Heart left ventricle (tissue), 16 donors: Measurements from ENCODE around the gene SOX8. TPM values are rescaled to one million over a fixed set of nuclear protein-coding genes. Genes with fewer than 3 reads are reported as not detected.
A peak's percentile ranks its signal among the peaks of the same experiment; 100 is the strongest.

Experiments used
- ATAC-seq, 4 donors: fragments of 200-7000 bp; cut with Tn5 transposase; one replicate each; pipeline ENCODE4 v1.9.1; 2020 to 2022; ENCODE audit warnings: moderate library complexity in 4 of 4, mild to moderate bottlenecking in 3 of 4, moderate number of reproducible peaks in 1 of 4
- DNase-seq, 5 donors: peaks; one replicate each; pipeline ENCODE4 v3.0.0-alpha.2; 2020
- H3K27ac ChIP-seq, 12 donors: fragments of 200-600 bp; sonication (generic) in 4 of 12; one replicate each; pipeline versions ENCODE4 v1.5.0 to v1.8.0; 2016 to 2022; ENCODE audit warnings: mild to moderate bottlenecking in 2 of 12
- H3K27me3 ChIP-seq, 9 donors: fragments of 200-600 bp; sonication (generic) in 2 of 9; one replicate each; pipeline versions ENCODE4 v1.5.1 to v1.8.0; 2016 to 2022; ENCODE audit warnings: mild to moderate bottlenecking in 3 of 9
- H3K36me3 ChIP-seq, 9 donors: fragments of 200-600 bp; sonication (generic) in 2 of 9; one replicate each; pipeline versions ENCODE4 v1.5.0 to v1.8.0; 2018 to 2022; ENCODE audit warnings: mild to moderate bottlenecking in 2 of 9
- H3K4me1 ChIP-seq, 12 donors: fragments of 200-600 bp; sonication (generic) in 4 of 12; one replicate each; pipeline versions ENCODE4 v1.5.0 to v1.8.0; 2016 to 2022; ENCODE audit warnings: mild to moderate bottlenecking in 3 of 12
- H3K4me3 ChIP-seq, 12 donors: fragments of 200-600 bp; sonication (generic) in 4 of 12; one replicate each; pipeline versions ENCODE4 v1.5.0 to v1.8.0; 2017 to 2022; ENCODE audit warnings: mild to moderate bottlenecking in 9 of 12, moderate library complexity in 4 of 12
- H3K9me3 ChIP-seq, 12 donors: fragments of 200-600 bp; sonication (generic) in 4 of 12; one replicate each; pipeline versions ENCODE4 v1.5.0 to v1.8.0; 2016 to 2022; ENCODE audit warnings: mild to moderate bottlenecking in 1 of 12
- CTCF ChIP-seq, 12 donors: fragments of 200-600 bp; sonication (generic) in 4 of 12; IDR thresholded peaks; one replicate each; pipeline versions ENCODE4 v1.5.0 to v1.8.0; 2018 to 2022; ENCODE audit warnings: antibody characterized with exemption in 12 of 12, mild to moderate bottlenecking in 5 of 12
- POLR2A ChIP-seq, 2 donors: fragments of 450-650 bp; IDR thresholded peaks; one replicate each; pipeline ENCODE4 v1.6.1; 2017; ENCODE audit warnings: antibody characterized with exemption in 2 of 2, mild to moderate bottlenecking in 2 of 2, moderate library complexity in 2 of 2
- WGBS, 4 donors: extraction: QIAGEN DNeasy Blood & Tissue Kit in 2 of 4; methylation state at CpG; one replicate each; pipeline versions ENCODE4 v1.1.5 to v1.1.7; 2013 to 2018; 5-methylcytosine and 5-hydroxymethylcytosine counted together
- intact Hi-C, 10 donors: fragments of 100-400 bp; cut with DNase I; formaldehyde crosslinking; loops; one replicate each; pipeline versions ENCODE4 v1.11.1 to v1.14.2; 2022
- polyA plus RNA-seq, 2 donors: library from polyadenylated mRNA; stranded (reverse); fragments of 200-250 nt; gene quantifications; one replicate each; pipeline ENCODE4 v1.2.3, GENCODE V29; 2013
- total RNA-seq, 9 donors: library from RNA; depleted of rRNA in 2 of 9; stranded (reverse); fragments of >200 nt in 2 of 9; fragmentation: NEBNext Ultra II Directional in 3 of 9; extraction: Animal tissue kit (Norgen Biotek cat#: 25700) in 3 of 9; gene quantifications; one replicate each; pipeline versions ENCODE4 v1.1.0 to v1.2.4, GENCODE V29; 2016 to 2023
- donor health status: ischemic (EF 13 %, LVEDD 7.1; RV severe dilation, severe dysfunction).
- donor health status: healthy with polysubstance abuse.
- donor health status: DM: no; HTN: yes; CAD: no.
- donor health status: DM: no; HTN: no; CAD: no.
- donor health status: ischemic (EF 25% LVEDD 6.9; RV normal size, moderate dysfunction).
- donor health status: ischemic (EF 25% LVEDD 5.7; RV mildly dilated, moderate dysfunction).
- donor health status: healthy.
- donor health status: DM: yes; HTN: yes; CAD: no.
- donor health status: ischemic (EF 35%, LVEDD 5.7; RV mildly dilated, moderate dysfunction).
- donor health status: nonischemic (EF 11% LVEDD 7.7; RV severe dilation, severe dysfunction).
- donor health status: DM: yes; HTN: yes; CAD: no.
- donor health status: PGD.
- donor health status: ischemic (EF 29% LVEDD 5.4; RV normal size, mild dysfunction).
- donor health status: nonischemic (EF 23%, LVEDD 6.1; RV moderate dilation, normal function).

The SOX8 gene
- total and polyA plus RNA-seq, 11 donors, result 0.44 to 1.3 (median 0.77) TPM

- Histone ChIP-seq H3K4me3 (no peak overlapping the region), H3K4me1 (peaks cover 0 to 28% (median 8%) of the 10 kb centered on the region in 12 donors), H3K36me3 (no peaks in the 10 kb centered on the region), H3K27me3 (peaks cover 0 to 26% (median 10%) of the 10 kb centered on the region in 9 donors), H3K27ac (peak overlapping the region in 1 of 12 donors; percentile 52), H3K9me3 (no peaks in the 10 kb centered on the region)
- no peak for TF ChIP-seq CTCF (IDR thresholded peaks at IDR 0.05)
- TF ChIP-seq POLR2A (IDR thresholded peaks at IDR 0.05), result no peak
- WGBS, 4 donors, result 76 to 87% (median 83%) methylated on average over 21 to 24 of the region's 24 CpGs
- DNase-seq (peak in 1 of 5 donors; percentile 62), ATAC-seq (no peak)
- intact Hi-C loops, result no loop called here
Measured at GRCh38 chr16:976389-976931, 5.1 kb upstream of the SOX8 start.

- Histone ChIP-seq H3K4me1 (peaks cover 0 to 33% (median 9%) of the 10 kb centered on the region in 12 donors), H3K27ac (peak overlapping the region in 1 of 12 donors; percentile 52), H3K9me3 (no peaks in the 10 kb centered on the region), H3K4me3 (no peak overlapping the region), H3K27me3 (peaks cover 0 to 31% (median 13%) of the 10 kb centered on the region in 9 donors), H3K36me3 (no peaks in the 10 kb centered on the region)
- ATAC-seq (no peak), DNase-seq (no peak)
- intact Hi-C loops, result no loop called here
- 57 to 81% (median 68%) methylated on average over 15 to 28 of the region's 28 CpGs for WGBS, 4 donors
- TF ChIP-seq CTCF (IDR thresholded peaks at IDR 0.05) (no peak), POLR2A (IDR thresholded peaks at IDR 0.05) (no peak)
Measured at GRCh38 chr16:977081-977701, 4.4 kb upstream of the SOX8 start.

- DNase-seq (no peak), ATAC-seq (no peak)
- TF ChIP-seq CTCF (IDR thresholded peaks at IDR 0.05) (no peak), POLR2A (IDR thresholded peaks at IDR 0.05) (no peak)
- Histone ChIP-seq H3K36me3 (no peaks in the 10 kb centered on the region), H3K27me3 (peaks cover 0 to 38% (median 19%) of the 10 kb centered on the region in 9 donors), H3K9me3 (no peaks in the 10 kb centered on the region), H3K4me3 (no peak overlapping the region), H3K27ac (peak overlapping the region in 1 of 12 donors; percentile 52), H3K4me1 (peaks cover 0 to 40% (median 10%) of the 10 kb centered on the region in 12 donors)
- WGBS, 4 donors, result 57 to 98% (median 96%) methylated on average over 8 of the region's 8 CpGs
- intact Hi-C loops, result no loop called here
Measured at GRCh38 chr16:977896-978295, 3.7 kb upstream of the SOX8 start.

- intact Hi-C loops, result no loop called here
- no peak for TF ChIP-seq CTCF (IDR thresholded peaks at IDR 0.05)
- no peak for TF ChIP-seq POLR2A (IDR thresholded peaks at IDR 0.05)
- H3K27me3 ChIP-seq, result peaks cover 0 to 43% (median 24%) of the 10 kb centered on the region in 9 donors
Measured at GRCh38 chr16:978403-978802, 3.2 kb upstream of the SOX8 start.

More at GRCh38 chr16:978403-978802, 3.2 kb upstream of the SOX8 start:
- Histone ChIP-seq H3K4me1 (peaks cover 0 to 44% (median 10%) of the 10 kb centered on the region in 12 donors), H3K4me3 (no peak overlapping the region), H3K9me3 (no peaks in the 10 kb centered on the region), H3K36me3 (no peaks in the 10 kb centered on the region), H3K27ac (no peak overlapping the region)
- 75 to 83% (median 77%) methylated on average over 9 of the region's 9 CpGs for WGBS, 4 donors
- ATAC-seq (no peak), DNase-seq (no peak)
